Testis (tissue), 3 donors: Measurements from ENCODE around the gene PPP1R13L. TPM values are rescaled to one million over a fixed set of nuclear protein-coding genes. Genes with fewer than 3 reads are reported as not detected.
"Not testable (repeated sequence)": the region's sequence is repeated elsewhere in the genome, so short reads cannot be mapped to it uniquely, and the experiment has no call there.

ENCODE experiments used
- DNase-seq: peaks from one replicate; pipeline ENCODE4 v3.0.0-alpha.2; 2019
- H3K27ac ChIP-seq, 2 donors: fragments of 200-600 bp; sonication (generic); one replicate each; pipeline ENCODE4 v1.5.1; 2019
- H3K27me3 ChIP-seq: fragments of 200-600 bp; sonication (generic); one replicate; pipeline ENCODE4 v1.5.1; 2019
- H3K36me3 ChIP-seq: fragments of 200-600 bp; sonication (generic); one replicate; pipeline ENCODE4 v1.5.1; 2017; ENCODE audit warnings: low read depth; ENCODE audit errors: missing control alignments
- H3K4me1 ChIP-seq: fragments of 200-600 bp; sonication (generic); one replicate; pipeline ENCODE4 v1.5.1; 2019
- H3K4me3 ChIP-seq, 2 donors: fragments of 200-600 bp; sonication (generic); one replicate each; pipeline ENCODE4 v1.5.1; 2017 to 2019
- H3K9me3 ChIP-seq: fragments of 200-600 bp; sonication (generic); one replicate; pipeline ENCODE4 v1.5.1; 2017
- POLR2A ChIP-seq: fragments of 450-650 bp; IDR thresholded peaks from one replicate; pipeline ENCODE4 v1.6.1; 2017; ENCODE audit warnings: antibody characterized with exemption, mild to moderate bottlenecking, moderate library complexity
- WGBS, 2 donors: methylation state at CpG; one replicate each; pipeline ENCODE4 v1.1.5; 2018; 5-methylcytosine and 5-hydroxymethylcytosine counted together
- intact Hi-C: fragments of 100-400 bp; cut with DNase I; formaldehyde crosslinking; loops from one replicate; pipeline ENCODE4 v1.15.1; 2023; ENCODE audit warnings: low total_unique reads
- polyA plus RNA-seq: library from polyadenylated mRNA; stranded (reverse); fragments of 350-450 nt; fragmentation: Illumina TruSeq; extraction: RNeasy Lipid Tissue Mini Kit (QIAGEN cat#74804); gene quantifications from one replicate; pipeline ENCODE4 v1.2.3, GENCODE V29; 2014; ENCODE audit warnings: low read depth, low replicate concordance; ENCODE audit not compliant: insufficient read depth
- total RNA-seq, 2 donors: library from RNA; depleted of rRNA; stranded (reverse); fragments of >200 nt; gene quantifications; one replicate each; pipeline ENCODE4 v1.2.3, GENCODE V29; 2016
- TF ChIP-seq, protein P1 (sequence below), 3 experiments: fragments of 450-650 bp in 2 of 3; fragments of 200-600 bp in 1 of 3; sonication (generic) in 1 of 3; IDR thresholded peaks; one replicate each; pipeline ENCODE4 v1.5.1; 2016 to 2019; ENCODE audit warnings: antibody characterized with exemption in 3 of 3, mild to moderate bottlenecking in 2 of 3, moderate library complexity in 1 of 3

The PPP1R13L gene
- total and polyA plus RNA-seq, 3 donors from 2014 or later: 9.7 to 13.3 (median 12.2) TPM

DNA sequence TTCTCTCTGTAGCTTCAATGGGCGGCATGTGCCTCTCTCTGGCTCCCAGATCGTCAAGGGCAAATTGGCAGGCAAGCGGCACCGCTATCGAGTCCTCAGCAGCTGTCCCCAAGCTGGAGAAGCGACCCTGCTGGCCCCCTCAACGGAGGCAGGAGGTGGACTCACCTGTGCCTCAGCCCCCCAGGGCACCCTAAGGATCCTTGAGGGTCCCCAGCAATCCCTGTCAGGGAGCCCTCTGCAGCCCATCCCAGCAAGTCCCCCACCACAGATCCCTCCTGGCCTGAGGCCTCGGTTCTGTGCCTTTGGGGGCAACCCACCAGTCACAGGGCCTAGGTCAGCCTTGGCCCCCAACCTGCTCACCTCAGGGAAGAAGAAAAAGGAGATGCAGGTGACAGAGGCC is 3.3 kb upstream of the PPP1R13L start:
- intact Hi-C loops: no loop called here
- TF ChIP-seq POLR2A: no peak
- TF ChIP-seq, protein P1, sequence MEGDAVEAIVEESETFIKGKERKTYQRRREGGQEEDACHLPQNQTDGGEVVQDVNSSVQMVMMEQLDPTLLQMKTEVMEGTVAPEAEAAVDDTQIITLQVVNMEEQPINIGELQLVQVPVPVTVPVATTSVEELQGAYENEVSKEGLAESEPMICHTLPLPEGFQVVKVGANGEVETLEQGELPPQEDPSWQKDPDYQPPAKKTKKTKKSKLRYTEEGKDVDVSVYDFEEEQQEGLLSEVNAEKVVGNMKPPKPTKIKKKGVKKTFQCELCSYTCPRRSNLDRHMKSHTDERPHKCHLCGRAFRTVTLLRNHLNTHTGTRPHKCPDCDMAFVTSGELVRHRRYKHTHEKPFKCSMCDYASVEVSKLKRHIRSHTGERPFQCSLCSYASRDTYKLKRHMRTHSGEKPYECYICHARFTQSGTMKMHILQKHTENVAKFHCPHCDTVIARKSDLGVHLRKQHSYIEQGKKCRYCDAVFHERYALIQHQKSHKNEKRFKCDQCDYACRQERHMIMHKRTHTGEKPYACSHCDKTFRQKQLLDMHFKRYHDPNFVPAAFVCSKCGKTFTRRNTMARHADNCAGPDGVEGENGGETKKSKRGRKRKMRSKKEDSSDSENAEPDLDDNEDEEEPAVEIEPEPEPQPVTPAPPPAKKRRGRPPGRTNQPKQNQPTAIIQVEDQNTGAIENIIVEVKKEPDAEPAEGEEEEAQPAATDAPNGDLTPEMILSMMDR (IDR thresholded peaks at IDR 0.05): no peak
- WGBS, 2 donors: 88 to 94% methylated on average over 7 to 8 of the region's 8 CpGs

DNA sequence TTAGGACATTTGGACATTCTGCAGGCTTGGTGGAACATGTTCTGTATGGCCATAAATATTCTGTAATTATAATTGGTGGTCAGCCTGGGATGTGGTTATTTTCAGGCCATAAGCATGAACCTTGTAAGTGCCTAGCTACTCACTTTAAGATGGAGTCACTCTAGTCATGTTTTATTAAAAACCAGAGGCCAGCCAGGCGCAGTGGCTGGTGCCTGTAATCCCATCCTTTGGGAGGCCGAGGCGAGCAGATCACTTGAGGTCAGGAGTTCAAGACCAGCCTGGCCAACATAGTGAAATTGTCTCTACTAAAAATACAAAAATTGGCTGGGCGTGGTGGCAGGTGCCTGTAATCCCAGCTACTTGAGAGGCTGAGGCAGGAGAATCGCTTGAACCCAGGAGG is 2.7 kb upstream of the PPP1R13L start:
- H3K9me3 ChIP-seq, H3K4me3 ChIP-seq, H3K36me3 ChIP-seq, intact Hi-C loops, H3K27ac ChIP-seq, H3K27me3 ChIP-seq, DNase-seq: not testable (repeated sequence)
- WGBS, 2 donors: 84 to 85% methylated on average over 5 of the region's 5 CpGs
- peaks cover 25% of the 10 kb centered on the region for H3K4me1 ChIP-seq

More for the DNA sequence above, 3.3 kb upstream of the PPP1R13L start:
- Histone ChIP-seq H3K9me3 (no peaks in the 10 kb centered on the region), H3K27ac (peak overlapping the region in 1 of 2 donors; percentile 46), H3K27me3 (no peaks in the 10 kb centered on the region), H3K4me3 (no peak overlapping the region), H3K36me3 (no peaks in the 10 kb centered on the region), H3K4me1 (peaks cover 22% of the 10 kb centered on the region)
- no peak for DNase-seq

DNA sequence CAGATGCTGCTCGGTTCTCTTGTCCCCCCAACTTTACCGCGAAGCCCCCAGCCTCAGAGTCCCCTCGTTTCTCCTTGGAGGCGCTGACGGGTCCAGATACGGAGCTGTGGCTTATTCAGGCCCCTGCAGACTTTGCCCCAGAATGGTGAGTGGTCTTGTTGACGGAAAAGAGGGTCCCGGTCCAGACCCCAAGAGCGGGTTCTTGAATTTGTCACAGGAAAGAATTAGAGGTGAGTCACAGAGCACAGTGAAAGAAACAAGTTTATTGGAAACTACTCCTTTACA is 2.2 kb upstream of the PPP1R13L start:
- WGBS, 2 donors: 0% methylated on average over 10 of the region's 10 CpGs
- Histone ChIP-seq H3K27me3 (no peaks in the 10 kb centered on the region), H3K9me3 (no peaks in the 10 kb centered on the region), H3K4me1 (peaks cover 30% of the 10 kb centered on the region), H3K4me3 (peak overlapping the region; percentile 63 to 71), H3K36me3 (no peaks in the 10 kb centered on the region), H3K27ac (peak overlapping the region in 1 of 2 donors; percentile 92)
- intact Hi-C loops: no loop called here
- TF ChIP-seq, protein P1 (IDR thresholded peaks at IDR 0.05): no peak
- no peak for TF ChIP-seq POLR2A
- no peak for DNase-seq

DNA sequence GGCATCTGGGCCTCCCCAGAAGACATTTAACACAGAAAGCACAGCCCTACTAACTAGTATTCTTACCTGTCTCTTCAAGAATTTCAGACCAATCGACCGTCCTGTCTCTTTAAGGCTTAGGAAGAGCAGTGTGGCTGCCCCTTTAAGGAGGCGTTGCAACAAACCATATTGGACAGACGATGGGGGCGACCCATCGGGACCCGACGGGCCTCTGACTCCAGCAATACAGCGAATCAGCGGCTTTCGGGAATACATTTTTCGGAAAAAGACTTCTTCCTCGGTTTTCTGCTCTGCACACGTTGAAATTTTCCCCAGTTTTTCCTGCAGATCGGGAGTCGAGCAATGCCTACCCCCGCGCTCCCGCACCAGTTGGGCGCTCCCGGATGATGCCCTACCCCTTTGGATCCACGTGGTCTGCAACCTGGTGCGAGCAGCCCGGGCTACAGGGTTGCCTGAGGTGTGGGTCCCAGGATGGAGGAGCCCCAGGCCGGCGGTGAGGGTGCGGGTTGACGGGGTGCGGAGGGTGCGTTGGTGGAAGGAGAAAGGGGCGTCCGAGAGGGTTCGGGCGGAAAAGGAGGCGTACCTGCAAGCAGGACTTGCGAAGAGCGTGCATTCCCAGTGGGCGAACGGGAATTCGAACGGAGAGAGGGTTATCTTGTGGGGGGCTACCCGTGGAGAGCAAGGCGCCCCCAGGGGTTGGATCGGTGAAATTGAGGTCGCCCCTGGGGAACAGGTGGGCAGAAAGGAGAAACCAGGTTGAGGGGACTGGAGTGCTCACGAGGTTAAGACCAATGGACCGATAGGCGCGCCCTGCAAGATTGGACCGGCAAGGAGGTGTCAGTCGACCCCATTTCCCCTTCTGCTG is 1.6 kb upstream of the PPP1R13L start, which contains the start of gene POLR1G:
Gene POLR1G (plus strand): TSS at position 419 of the 865 bp plus-strand sequence. CDS start 53 bp downstream, at position 472.
- peak within 1 kb of the TSS; percentile 63 to 71 for H3K4me3 ChIP-seq
- 0% methylated on average over 45 to 51 of the region's 51 CpGs for WGBS, 2 donors
- peaks cover 30% of the 10 kb centered on the region for H3K4me1 ChIP-seq
- intact Hi-C loops: no loop called here
- no peaks in the 10 kb centered on the region for H3K9me3 ChIP-seq
- H3K36me3 ChIP-seq: no peaks in the 10 kb centered on the region
- DNase-seq: peak; percentile 88
- H3K27ac ChIP-seq: peak within 1 kb of the TSS; percentile 83 to 92
- no peaks in the 10 kb centered on the region for H3K27me3 ChIP-seq
- TF ChIP-seq, protein P1 (IDR thresholded peaks at IDR 0.05): peak in 2 of 3 experiments; percentile 50 to 67
- TF ChIP-seq POLR2A: no peak

DNA sequence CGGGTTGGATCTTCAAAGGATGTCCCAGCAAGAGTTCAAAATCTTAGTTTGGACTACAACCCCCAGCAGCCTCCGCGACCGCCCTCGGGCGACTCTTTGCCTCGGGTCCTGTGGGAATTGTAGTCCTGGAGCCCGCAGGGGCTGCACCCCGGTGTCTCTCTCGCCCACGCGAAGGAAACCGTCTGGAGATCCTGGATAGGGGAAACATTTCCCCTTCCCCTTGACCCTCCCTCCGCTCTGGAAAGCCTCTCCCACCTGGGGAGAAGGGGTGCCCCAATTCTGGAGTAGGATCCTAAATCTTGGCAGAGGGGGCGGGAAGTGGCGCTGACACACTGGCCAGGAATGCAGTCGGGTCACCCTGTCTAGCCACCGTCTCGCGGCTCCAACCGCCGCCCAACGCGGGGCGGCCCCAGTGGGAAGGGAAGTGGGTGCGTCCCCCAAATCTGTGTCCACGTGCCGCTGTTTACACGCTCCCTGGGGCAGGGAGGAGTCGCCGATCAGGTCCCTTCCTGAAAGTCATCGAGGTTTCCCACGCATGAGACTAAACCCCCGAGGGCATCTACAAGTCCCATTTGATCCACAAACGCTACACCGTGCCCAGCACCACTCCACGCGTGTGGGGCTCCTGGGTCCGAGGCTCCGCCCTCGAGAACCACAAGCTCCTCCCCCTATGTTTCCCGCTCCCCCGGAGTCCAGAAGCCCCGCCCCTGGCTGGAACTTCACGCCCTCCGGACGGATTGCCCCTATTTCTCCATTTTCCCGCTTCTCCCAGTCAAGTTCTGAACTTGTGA is 761 bp upstream of the PPP1R13L start:
- Histone ChIP-seq H3K27me3 (no peaks in the 10 kb centered on the region), H3K9me3 (no peaks in the 10 kb centered on the region)

More for the DNA sequence above, 761 bp upstream of the PPP1R13L start:
- 0 to 1% methylated on average over 37 to 47 of the region's 48 CpGs for WGBS, 2 donors
- peak; percentile 94 for DNase-seq
- H3K4me3 ChIP-seq: peak overlapping the region; percentile 63 to 71
- peaks cover 30% of the 10 kb centered on the region for H3K4me1 ChIP-seq
- H3K36me3 ChIP-seq: no peaks in the 10 kb centered on the region
- no peak for TF ChIP-seq POLR2A
- TF ChIP-seq, protein P1 (IDR thresholded peaks at IDR 0.05): no peak
- peak overlapping the region; percentile 83 to 92 for H3K27ac ChIP-seq
- intact Hi-C loops: no loop called here
